Breast epithelium (tissue), 3 donors: ENCODE results near the gene NR3C2.

ENCODE experiments used
- CTCF ChIP-seq, 3 donors: fragments of 450-650 bp; IDR thresholded peaks; one replicate each; pipeline ENCODE4 v1.5.1; 2016 to 2017; ENCODE audit warnings: antibody characterized with exemption in 3 of 3, mild to moderate bottlenecking in 3 of 3, moderate library complexity in 3 of 3
- POLR2AphosphoS5 ChIP-seq, 3 donors: sonication (generic); formaldehyde crosslinking; IDR thresholded peaks; one replicate each; pipeline ENCODE4 v1.6.1; 2017; ENCODE audit warnings: antibody characterized with exemption in 3 of 3

GRCh38 chr4:148062301-148062950 is 379.8 kb downstream of the NR3C2 start:
- TF ChIP-seq POLR2AphosphoS5 (IDR thresholded peaks at IDR 0.05) (no peak), CTCF (IDR thresholded peaks at IDR 0.05) (no peak)
